GM19452 (cell line): ENCODE measurements around the gene DCLRE1A.
A peak's percentile ranks its signal among the peaks of the same experiment; 100 is the strongest.

Experiments
- ATAC-seq: cut with Tn5 transposase; IDR thresholded peaks from one replicate; pipeline ENCODE4 v1.9.1; 2021; ENCODE audit not compliant: unreplicated experiment

Gene DCLRE1A

GRCh38 chr10:113854013-113854760, at the start of gene DCLRE1A, which contains the start of gene NHLRC2:
TSS of gene DCLRE1A (minus strand) at chr10:113854082. CDS start at chr10:113853182, 900 bp downstream.
TSS of gene NHLRC2 (plus strand) at chr10:113854661. CDS start at chr10:113854873, 212 bp downstream.
- ATAC-seq: peak; percentile 43

- ATAC-seq: no peak
These were observed 46.2 kb upstream of the DCLRE1A start for GRCh38 chr10:113899952-113900598.

DNA sequence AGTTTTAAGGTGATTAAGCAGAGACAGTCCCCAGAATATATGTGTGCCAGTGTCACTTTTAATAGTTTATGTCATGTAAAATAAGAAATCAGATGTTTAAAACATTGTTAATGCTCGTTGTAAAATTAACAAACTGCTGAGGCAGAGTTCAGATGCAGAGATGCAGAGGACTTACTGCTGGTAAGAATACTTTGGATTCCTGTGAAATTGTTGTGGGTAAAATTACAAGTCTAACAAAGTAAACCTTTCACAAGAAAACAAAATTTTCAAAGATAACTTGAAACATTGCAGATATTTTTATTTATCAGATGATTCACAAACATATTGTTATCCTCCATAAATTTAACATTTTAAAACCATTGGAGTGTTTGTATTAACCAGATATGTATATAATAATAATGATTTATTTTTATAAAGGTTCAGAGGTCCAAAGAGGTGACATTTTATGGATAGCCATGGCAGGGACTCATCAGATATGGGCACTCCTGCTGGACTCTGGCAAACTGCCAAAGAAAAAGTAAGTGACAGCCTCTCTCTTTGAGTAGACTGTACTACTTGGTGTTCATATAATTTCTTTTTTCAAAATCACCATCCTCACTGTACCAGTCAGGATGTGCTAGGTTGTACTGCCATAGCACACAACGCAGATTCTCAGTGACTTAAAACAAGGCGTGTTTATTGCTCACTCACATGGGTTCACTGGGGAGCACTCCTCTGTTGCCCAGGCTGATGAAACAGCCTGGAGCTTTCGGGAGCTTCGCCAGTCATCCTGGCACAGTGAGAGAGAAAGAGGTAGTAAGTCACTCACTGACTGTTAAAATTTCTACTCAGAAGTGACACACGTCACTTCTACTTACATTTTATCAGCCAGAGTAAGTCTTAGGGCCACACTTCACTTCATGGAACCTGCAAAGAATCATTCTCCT, 44.1 kb upstream of the DCLRE1A start:
- ATAC-seq: no peak

DNA sequence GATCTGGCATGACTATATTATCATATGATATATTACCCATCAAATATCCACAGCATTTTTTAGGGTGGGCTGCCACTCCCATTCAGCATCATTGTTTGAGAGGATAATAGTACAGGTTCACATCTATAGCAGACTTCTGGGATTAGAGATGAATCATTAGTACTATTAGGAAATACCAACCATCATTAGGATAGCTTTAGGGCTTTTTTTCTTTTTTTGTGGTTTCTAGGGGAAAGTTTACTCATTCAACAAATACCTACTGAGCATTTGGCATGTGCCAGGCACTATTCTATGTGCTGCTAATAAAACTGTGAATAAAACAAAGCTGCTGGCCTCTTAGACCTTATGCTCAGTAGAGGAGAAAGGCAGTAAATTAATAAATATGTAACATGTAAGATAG, 41.1 kb upstream of the DCLRE1A start:
- no peak for ATAC-seq

GRCh38 chr10:113894581-113894980, 40.7 kb upstream of the DCLRE1A start:
- ATAC-seq: no peak

- ATAC-seq: no peak
These were observed 39.7 kb upstream of the DCLRE1A start for GRCh38 chr10:113893570-113893969.

DNA sequence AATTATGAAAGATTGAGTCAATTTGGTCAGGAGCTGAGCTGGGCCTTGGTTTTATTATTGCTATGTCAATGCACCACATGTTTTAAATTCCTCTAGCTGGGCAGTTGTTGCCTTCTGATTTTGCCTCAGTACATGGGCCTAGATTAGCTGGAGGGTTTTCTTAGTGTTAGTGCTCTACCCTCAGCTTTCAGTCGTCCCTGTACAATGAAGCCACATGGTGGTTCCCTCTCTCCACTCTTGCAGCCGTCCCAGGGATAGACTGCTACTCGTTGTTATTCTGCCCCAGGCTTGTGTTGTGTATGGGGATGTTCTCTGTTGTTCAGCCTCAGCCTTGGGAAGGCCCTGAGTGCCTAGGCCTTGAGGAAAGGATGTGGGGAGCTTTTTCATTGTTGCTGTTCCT, 37.6 kb upstream of the DCLRE1A start:
- ATAC-seq: no peak

DNA sequence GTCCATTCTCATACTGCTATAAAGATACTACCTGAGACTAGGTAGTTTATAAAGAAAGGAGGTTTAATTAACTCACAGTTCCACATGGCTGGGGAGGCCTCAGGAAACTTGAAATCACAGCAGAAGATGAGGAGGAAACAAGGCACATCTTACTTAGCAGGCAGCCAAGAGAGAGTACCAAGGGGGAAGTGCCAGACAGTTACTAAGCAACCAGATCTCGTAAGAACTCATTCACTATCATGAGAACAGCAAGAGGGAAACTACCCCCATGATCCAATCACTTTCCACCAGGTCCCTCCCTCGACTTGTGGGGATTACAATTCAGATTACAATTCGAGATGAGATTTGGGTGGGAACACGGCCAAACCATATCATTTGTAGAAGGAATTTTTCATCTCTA, 36.9 kb upstream of the DCLRE1A start:
- ATAC-seq: no peak

DNA sequence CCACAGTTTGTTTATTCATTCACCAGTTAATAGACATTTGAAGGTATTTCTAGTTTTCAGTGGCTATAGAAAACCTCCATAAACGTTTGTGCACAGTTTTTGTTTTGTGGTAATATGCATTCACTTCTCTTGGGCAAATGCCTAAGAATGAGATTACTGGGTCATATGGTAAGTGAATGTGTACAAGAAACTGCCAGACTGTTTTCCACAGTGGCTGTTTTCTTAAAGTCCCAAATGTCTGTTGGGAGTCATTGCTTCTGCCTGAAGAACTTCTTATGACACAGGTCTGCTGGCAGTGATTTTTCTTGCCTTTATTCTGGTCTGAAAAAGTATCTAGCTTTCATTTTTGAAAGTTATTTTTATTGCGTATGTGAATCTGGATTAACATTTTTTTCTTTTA, 36.0 kb upstream of the DCLRE1A start:
- no peak for ATAC-seq

DNA sequence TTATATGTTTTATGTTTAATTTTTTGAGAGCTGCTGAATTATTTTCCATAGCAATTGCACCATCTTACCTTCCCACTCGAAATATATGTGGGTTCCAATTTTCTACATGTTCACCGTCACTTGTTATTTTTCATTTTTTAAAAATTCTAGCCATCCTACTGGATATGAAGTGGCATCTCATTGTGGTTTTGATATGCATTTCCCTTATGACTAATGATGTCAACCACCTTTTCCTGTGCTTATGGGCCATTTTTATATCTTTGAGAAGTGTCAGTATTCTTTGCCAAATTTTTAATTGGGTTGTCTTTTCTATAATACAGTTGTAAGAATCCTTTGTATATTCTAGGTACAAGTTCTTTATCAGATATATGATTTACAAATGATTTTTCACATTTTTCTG, 28.4 kb upstream of the DCLRE1A start:
- no peak for ATAC-seq

DNA sequence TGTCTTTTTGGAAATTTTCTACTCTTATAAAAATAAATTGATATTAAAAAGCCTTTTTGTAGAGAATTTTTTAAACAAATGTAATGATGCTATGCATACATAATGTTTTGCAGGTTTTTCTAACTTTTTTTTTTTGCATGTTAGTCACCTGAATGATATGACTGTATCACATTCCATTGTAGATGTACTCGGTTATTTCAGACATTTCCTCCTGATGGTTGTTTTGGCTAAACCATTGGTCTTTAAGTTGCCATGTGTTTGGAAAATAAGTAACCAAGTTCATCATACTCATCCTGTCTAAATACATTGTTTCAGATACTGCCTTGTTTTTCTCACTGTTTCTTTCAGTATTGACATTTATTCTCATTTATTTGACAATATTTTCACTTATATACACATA, 26.4 kb upstream of the DCLRE1A start:
- no peak for ATAC-seq

- peak; percentile 76 for ATAC-seq
These were observed 25.8 kb upstream of the DCLRE1A start for GRCh38 chr10:113879691-113880090.

- ATAC-seq: no peak
These were observed 22.6 kb upstream of the DCLRE1A start for GRCh38 chr10:113876461-113876860.

- no peak for ATAC-seq
These were observed 21.3 kb upstream of the DCLRE1A start for GRCh38 chr10:113875212-113875611.

DNA sequence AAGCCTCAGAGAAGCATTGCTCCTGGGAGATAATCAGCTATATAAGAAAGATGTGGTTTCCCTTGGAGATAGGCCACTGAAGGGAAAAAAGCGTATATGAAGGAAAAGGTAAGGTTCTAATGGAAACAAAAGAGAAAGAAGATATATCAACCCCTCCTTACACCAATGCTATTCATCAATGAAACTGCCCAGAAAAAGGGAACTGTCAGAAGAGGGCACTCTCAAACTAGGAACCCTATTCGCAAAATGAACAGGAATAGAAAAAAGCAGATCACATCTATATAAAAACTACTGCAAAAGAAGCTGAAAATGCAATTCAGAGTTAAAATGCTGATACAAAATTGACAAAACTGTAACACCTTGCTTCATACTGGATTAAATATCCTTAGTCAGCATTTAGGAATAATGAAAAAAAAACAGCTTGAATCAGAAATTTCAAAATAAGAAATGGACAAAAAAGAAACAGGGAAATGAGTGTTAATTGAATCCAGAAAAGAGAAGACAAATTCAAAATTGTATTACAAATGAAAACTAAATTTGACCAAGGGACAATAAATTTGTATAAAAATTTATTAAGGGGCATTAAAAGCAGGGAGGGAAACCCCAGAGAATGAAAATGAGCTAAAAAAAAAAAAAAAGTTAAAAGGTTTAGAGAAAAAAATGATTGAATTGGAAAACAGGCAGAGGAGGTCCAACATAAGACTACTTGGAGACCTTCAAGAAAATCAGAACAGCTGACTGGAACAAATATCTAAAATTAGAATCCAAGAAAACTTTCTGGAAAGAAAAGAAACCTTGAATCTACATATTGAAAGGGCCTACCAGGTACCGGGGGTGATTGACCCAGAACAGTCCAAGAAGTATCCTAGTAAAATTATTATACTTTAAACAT, 18.5 kb upstream of the DCLRE1A start:
- no peak for ATAC-seq

GRCh38 chr10:113869789-113870188, 15.9 kb upstream of the DCLRE1A start:
- ATAC-seq: no peak

DNA sequence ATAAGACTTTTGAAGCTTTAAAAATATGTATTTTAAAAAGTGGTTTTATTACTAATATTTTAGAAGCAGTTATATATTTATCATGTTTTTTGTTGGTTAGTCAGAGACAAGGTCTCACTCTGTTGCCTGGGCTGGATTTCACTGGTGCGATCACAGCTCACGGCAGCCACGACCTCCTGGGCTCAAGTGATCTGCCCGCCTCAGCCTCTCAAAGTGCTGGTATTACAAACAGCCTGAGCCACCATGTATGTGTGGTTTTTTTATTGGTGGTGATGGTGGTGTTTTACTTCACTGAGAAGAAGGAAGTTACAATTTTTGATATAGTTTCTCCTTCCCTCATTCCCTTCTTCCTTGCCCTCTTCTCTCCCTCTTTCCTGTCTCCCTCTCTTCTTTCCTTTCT, 14.0 kb upstream of the DCLRE1A start:
- no peak for ATAC-seq

- no peak for ATAC-seq
These were observed 12.9 kb upstream of the DCLRE1A start for GRCh38 chr10:113866551-113867394.

GRCh38 chr10:113865901-113866300, 12.0 kb upstream of the DCLRE1A start:
- no peak for ATAC-seq

GRCh38 chr10:113859261-113859660, 5.4 kb upstream of the DCLRE1A start:
- ATAC-seq: peak; percentile 42
